Left kidney (tissue), 8 donors: ENCODE results near the gene SELENON. TPM values are rescaled to one million over a fixed set of nuclear protein-coding genes. Genes with fewer than 3 reads are reported as not detected.

Source experiments
- DNase-seq: peaks from one replicate; pipeline ENCODE4 v3.0.0-alpha.2; 2013
- long read RNA-seq, 8 donors: transcript quantifications; one replicate each; lab custom pipeline, GENCODE V29; 2026
- polyA plus RNA-seq: library from polyadenylated mRNA; unstranded; fragments of 120-200 nt; gene quantifications from one replicate; pipeline ENCODE4 v1.2.1, GENCODE V29; 2013; ENCODE audit not compliant: insufficient read length

The SELENON gene
- polyA plus RNA-seq, result 75.1 TPM
- long read RNA-seq, donor 1, full-length matches to known transcripts, result 30 of 47 reads
- long read RNA-seq, donor 1, partial matches to known transcripts, result 17 of 47 reads
- long read RNA-seq, donor 1, other reads (novel, unspliced or antisense), result 0 of 47 reads
- long read RNA-seq, donor 2, full-length matches to known transcripts, result 14 of 14 reads
- long read RNA-seq, donor 2, partial matches to known transcripts, result 0 of 14 reads
- long read RNA-seq, donor 2, other reads (novel, unspliced or antisense), result 0 of 14 reads
- long read RNA-seq, donor 3, full-length matches to known transcripts, result 10 of 17 reads
- long read RNA-seq, donor 3, partial matches to known transcripts, result 7 of 17 reads
- long read RNA-seq, donor 3, other reads (novel, unspliced or antisense), result 0 of 17 reads
- long read RNA-seq, donor 4, result 0 reads
- long read RNA-seq, donor 5, full-length matches to known transcripts, result 9 of 24 reads
- long read RNA-seq, donor 5, partial matches to known transcripts, result 15 of 24 reads
- long read RNA-seq, donor 5, other reads (novel, unspliced or antisense), result 0 of 24 reads
- long read RNA-seq, donor 6, full-length matches to known transcripts, result 13 of 20 reads
- long read RNA-seq, donor 6, partial matches to known transcripts, result 7 of 20 reads
- long read RNA-seq, donor 6, other reads (novel, unspliced or antisense), result 0 of 20 reads
- long read RNA-seq, donor 7, full-length matches to known transcripts, result 17 of 17 reads
- long read RNA-seq, donor 7, partial matches to known transcripts, result 0 of 17 reads
- long read RNA-seq, donor 7, other reads (novel, unspliced or antisense), result 0 of 17 reads
- long read RNA-seq, donor 8, full-length matches to known transcripts, result 6 of 6 reads
- long read RNA-seq, donor 8, partial matches to known transcripts, result 0 of 6 reads
- long read RNA-seq, donor 8, other reads (novel, unspliced or antisense), result 0 of 6 reads

DNA sequence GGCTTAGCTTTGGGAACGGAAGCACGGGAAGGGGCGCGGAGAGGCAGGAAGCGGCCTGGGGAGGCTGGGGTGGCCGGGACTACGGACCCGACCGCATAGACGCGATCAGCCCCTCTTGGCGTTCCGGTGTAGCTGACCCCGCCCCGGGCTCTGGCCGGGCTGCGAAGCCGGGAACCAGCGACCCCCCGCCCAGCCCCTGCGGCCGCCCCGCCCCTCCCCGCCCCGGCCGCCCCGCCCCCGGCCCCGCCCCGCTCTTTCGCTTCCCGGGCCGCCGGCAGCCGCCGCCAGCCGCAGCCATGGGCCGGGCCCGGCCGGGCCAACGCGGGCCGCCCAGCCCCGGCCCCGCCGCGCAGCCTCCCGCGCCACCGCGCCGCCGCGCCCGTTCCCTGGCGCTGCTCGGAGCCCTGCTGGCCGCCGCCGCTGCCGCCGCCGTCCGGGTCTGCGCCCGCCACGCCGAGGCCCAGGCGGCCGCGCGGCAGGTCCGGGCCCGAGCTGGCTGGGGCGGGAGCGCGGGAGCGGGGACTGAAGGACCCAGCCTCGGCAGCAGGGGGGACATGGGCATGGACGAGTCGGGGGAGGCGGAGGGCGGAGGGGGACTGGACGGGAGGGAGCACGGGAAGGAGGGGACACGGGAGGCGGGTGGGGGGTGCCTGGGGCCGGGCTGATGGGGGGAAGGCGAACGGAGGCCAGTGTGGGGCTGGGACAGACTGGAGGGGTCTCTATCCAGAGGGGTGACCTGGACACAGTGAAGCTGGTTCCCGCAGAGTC lies at the start of gene SELENON:
Gene SELENON, plus strand, starts transcription at position 259 of the 768 bp plus-strand sequence. Its CDS starts 38 bp downstream, at position 297.
- peak; percentile 46 for DNase-seq

DNA sequence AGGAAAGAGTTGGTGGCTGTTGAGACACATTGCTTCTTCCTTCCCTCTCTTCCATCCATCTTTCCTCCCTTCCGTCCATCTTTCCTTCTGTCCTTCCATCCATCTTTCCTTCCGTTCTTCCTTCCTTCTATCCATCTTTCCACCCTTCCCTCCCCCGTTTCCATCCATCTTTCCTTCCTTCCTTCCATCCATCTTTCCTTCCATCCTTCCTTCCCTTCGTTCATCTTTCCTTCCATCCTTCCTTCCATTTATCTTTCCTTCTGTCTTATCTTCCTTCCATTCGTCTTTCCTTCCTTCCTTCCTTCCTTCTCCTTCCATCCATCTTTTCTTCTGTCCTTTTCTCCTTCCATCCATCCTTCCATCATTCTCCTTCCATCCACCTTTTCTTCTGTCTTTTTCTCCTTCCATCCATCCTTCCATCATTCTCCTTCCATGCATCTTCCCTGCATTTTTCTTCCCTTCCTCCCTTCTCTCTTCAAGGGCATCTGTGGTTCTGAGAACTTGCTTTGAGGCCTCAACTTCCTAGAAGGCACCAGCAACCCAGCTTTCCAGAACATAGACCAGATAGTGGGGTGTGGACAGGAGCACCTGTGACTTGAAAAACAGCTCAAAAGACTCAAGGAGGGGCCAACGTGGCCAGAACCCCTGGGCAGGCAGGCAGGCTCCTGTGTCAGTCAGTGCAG lies 48.9 kb upstream of the SELENON start:
- no peak for DNase-seq

DNA sequence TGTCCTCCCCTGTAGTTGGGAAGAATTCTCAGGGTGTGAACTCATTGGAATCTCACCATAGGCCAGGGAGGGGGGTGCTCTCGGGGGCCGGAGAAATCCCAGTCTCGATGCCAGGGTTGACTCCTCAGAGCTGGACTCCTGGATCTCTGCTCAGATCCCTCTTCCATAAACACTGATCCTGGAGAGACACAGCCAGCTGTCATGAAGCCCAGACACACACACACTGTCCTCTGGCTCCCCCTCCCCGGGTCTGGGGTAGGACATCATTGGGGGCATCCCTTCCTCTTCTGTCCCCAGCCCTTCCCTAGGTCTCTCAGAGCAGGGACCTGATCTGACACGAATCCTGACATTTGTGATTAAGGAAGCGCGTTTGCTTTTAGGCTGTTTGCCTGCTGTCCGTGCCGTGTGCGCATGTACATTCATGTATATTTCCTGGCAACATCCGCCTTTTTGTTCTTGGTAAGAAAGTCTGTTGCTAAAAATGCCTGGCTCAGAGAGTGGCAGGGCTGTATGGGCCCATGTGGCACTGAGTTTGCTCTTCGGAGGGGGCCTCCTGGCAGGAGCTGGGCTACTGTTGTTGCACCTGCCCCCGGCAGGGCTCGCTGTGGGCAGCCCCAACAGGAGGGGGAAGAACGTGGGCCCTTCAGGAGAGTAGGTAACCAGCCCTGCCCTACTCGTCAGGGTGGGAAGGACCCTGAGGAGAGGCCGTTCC lies 45.4 kb upstream of the SELENON start:
- no peak for DNase-seq

GRCh38 chr1:25755475-25756125 lies 44.4 kb upstream of the SELENON start:
- no peak for DNase-seq

- no peak for DNase-seq
Measured at GRCh38 chr1:25756215-25756614, 43.8 kb upstream of the SELENON start.

- no peak for DNase-seq
Measured at GRCh38 chr1:25757151-25757845, 42.7 kb upstream of the SELENON start.

DNA sequence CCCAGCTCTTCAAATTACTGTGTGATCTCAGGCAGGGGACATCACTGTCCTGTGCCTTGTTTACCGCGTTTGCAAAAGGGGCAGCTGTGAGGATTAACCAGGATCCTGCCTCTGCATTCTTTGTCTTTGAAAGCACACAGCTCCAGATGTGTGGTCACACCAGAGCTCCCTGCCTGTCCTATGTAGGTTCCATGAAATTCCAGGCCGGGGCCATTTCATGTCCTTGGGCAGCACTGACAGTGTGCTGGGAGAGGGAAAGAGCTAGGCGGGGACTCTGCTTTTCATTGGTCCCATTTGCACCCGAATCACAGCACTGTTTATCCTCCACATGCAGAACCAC lies 42.2 kb upstream of the SELENON start:
- DNase-seq, result no peak

GRCh38 chr1:25758466-25759070 lies 41.4 kb upstream of the SELENON start:
- DNase-seq, result no peak

DNA sequence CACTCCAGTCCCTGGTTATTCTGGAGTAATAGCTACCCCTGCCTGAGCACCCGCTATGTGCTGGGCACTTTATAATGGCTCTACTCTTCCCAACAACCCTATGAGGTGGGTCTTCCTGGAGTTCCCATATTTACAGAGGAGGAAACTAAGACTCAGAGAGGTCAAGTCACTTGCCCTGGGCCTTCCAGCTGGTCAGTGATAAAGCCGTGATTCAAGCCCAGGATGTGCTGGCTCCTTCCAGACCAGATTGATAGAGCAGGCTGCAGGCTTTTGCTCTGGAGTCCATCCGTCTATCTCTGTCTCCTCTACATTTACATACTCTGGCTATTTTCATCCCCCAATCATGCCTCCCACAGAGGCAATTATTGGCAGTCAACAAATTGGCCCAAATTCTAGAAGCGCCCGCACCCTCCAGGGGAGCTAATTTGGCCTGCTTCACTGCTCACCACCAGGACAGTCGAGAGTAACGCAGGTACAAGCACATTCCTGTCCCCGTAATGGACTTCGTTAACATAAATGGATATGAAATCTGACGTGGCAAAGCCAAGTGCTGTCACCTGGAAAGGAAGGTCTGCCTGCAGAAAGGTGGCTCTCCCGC lies 39.8 kb upstream of the SELENON start:
- DNase-seq, result no peak

DNA sequence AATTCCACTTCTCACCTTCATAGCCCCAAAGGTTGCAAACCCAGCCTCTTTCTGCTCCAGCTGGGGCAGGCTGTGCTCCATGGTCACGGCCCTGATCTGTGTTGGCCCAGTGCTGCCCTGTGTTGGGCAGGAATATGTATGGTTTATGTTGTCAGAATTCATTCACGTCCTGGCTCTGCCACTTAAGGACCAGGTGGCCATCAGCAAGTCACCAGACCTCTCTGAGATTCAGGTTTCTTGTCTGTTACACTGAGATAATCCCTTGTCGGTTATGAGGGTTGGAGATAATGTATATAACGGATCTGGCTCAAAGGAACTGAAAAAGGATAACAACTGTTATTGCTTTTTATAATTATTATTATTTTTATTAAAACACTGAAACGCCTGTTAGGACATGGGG lies 39.1 kb upstream of the SELENON start:
- no peak for DNase-seq

- DNase-seq, result no peak
Measured at GRCh38 chr1:25763493-25763892, 36.5 kb upstream of the SELENON start.

DNA sequence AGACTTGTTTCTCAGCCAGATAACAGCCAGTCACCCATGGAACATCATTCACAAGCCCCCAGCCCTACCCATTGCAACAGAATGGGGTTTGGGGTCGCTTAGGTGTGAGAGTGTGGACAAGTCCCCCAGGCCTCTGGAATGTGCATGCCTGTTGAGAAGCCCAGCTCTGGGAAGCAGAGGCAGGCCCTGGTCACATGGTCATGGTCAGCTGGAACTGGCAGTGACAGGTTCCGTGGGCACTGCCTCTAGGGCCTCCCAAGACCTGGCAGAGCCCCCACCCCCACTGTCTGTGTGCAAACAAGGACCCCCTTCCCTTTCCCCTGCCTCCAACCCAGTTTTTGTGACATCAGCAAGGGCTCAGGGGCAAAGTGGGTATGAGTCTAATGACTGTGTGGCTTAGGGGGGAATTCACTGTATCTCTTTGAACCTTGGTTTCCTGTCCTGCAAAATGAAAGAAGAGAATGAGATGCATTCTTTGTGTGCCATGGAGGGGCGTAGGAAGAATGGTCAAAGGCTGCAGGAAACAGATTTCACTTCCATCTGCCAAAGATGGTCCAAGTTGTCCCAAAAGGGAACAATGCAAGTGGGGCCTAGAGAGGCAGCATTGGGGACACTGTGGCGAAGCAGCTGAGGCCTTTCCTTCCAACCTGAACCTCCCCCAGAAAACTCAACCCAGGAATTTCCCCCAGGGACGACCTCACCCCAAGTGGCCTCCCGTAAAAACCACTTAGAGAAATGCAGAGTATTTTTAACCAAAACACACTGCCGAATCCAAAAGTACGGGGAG lies 34.7 kb upstream of the SELENON start:
- no peak for DNase-seq

- no peak for DNase-seq
Measured at GRCh38 chr1:25765923-25766589, 33.9 kb upstream of the SELENON start.

DNA sequence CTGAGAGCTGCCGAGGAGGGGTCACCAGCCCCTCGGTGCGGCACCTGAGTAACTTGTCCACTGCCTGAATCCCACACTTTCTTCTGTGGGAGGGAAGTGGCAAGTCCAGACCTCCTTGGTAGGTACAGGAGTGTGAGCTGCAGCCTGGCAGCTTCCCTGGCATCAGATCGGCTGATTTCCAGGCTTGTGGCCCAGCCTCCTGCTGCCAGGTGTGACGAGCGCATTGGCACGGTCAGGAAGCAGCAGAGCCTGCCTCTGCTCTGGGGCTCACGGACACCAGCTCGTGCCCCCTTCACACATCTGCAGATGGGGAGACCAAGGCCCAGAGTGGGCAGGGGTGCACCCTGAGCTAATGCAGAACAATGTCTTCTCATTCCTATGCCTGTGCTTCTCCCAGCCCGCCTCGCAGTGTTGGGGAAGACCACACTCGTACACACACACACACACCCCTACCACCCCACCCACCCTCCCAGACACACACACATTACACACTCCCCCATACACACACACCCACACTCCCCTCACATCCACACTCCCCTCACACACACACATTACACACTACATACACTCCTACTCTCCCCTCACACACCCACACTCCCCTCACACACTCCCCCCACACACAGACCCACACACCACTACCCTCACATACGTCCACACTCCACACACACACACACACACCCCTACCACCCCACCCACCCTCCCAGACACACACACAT lies 33.1 kb upstream of the SELENON start:
- DNase-seq, result no peak

DNA sequence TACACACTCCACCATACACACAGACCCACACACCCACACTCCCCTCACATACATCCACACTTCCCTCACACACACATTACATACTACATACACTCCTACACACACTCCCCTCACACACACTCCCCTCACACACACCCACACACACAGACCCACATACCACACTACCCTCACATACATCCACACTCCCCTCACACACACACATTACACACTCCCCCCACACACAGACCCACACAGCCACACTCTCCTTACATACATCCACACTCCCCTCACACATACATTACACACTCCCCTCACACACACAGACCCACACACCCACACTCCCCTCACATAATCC lies 32.6 kb upstream of the SELENON start:
- DNase-seq, result no peak

- DNase-seq, result no peak
Measured at GRCh38 chr1:25768999-25769398, 31.0 kb upstream of the SELENON start.
